Uterus (tissue), 4 donors: ENCODE results near the gene TNFSF12. TPM values are rescaled to one million over a fixed set of nuclear protein-coding genes. Genes with fewer than 3 reads are reported as not detected.

Source experiments
- DNase-seq, 2 donors: peaks; one replicate each; pipeline ENCODE4 v3.0.0-alpha.2; 2019 to 2020
- H3K27ac ChIP-seq, 2 donors: fragments of 200-600 bp; sonication (generic); 1 replicate in 1 of 2; 2 replicates in 1 of 2; pipeline ENCODE4 v1.5.1; 2016 to 2018
- H3K27me3 ChIP-seq, 2 donors: fragments of 200-600 bp; sonication (generic); one replicate each; pipeline ENCODE4 v1.5.1; 2018 to 2019; ENCODE audit warnings: control low read depth in 1 of 2
- H3K36me3 ChIP-seq, 2 donors: fragments of 200-600 bp; sonication (generic); one replicate each; pipeline ENCODE4 v1.5.1; 2019; ENCODE audit warnings: control low read depth in 1 of 2
- H3K4me1 ChIP-seq, 2 donors: fragments of 200-600 bp; sonication (generic); one replicate each; pipeline ENCODE4 v1.5.1; 2018 to 2019; ENCODE audit warnings: control low read depth in 1 of 2
- H3K4me3 ChIP-seq, 2 donors: fragments of 200-600 bp; sonication (generic); 1 replicate in 1 of 2; 2 replicates in 1 of 2; pipeline ENCODE4 v1.5.1; 2018 to 2019; ENCODE audit warnings: mild to moderate bottlenecking in 1 of 2
- H3K9me3 ChIP-seq, 2 donors: fragments of 200-600 bp; sonication (generic); one replicate each; pipeline ENCODE4 v1.5.1; 2019; ENCODE audit warnings: control low read depth in 1 of 2
- POLR2A ChIP-seq, 2 donors: fragments of 450-650 bp; IDR thresholded peaks; one replicate each; pipeline ENCODE4 v1.6.1; 2016; ENCODE audit warnings: antibody characterized with exemption in 2 of 2, mild to moderate bottlenecking in 1 of 2, moderate library complexity in 1 of 2
- intact Hi-C: fragments of 100-400 bp; cut with DNase I; formaldehyde crosslinking; loops from one replicate; pipeline ENCODE4 v1.15.1; 2023; ENCODE audit warnings: low total_unique reads
- total RNA-seq, 4 donors: library from RNA; depleted of rRNA in 3 of 4; stranded (reverse); fragments of >200 nt in 3 of 4; gene quantifications; one replicate each; pipeline versions ENCODE4 v1.1.0 to v1.2.4, GENCODE V29; 2014 to 2023
- TF ChIP-seq, protein P1 (sequence below), 4 experiments: fragments of 200-600 bp in 2 of 4; fragments of 450-650 bp in 2 of 4; sonication (generic) in 2 of 4; IDR thresholded peaks; one replicate each; pipeline ENCODE4 v1.5.1; 2016 to 2019; ENCODE audit warnings: antibody characterized with exemption in 4 of 4, mild to moderate bottlenecking in 2 of 4, moderate library complexity in 1 of 4
- donor health status: DM: yes; HTN: yes; CAD: no.

TNFSF12 gene
- total RNA-seq, 4 donors from 2014 or later = 15.3 to 63.1 (median 33.7) TPM

DNA sequence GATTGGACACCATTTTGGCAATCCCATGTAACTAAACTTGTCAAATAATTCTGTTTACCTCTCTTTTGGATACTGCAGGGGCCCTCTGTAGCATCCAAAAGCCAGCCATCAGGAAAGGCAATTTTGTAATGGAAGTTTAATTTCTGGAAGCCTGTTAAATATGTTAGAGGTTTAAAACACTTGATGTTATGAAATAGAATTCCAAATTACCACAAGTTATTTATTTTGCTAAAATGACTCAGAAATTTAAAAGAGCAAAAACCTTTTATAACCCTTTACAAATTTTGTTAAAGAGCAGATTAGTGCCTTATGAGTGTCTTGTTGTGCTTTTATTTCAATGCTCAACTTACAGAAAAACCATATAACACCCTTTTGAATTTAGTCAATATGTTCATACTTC lies 20.0 kb upstream of the TNFSF12 start:
- Histone ChIP-seq H3K36me3 (no peaks in the 10 kb centered on the region), H3K27ac (no peak overlapping the region), H3K27me3 (no peaks in the 10 kb centered on the region), H3K9me3 (peaks cover 0 to 5% of the 10 kb centered on the region in 2 donors), H3K4me3 (no peak overlapping the region), H3K4me1 (no peaks in the 10 kb centered on the region)
- no peak for TF ChIP-seq POLR2A (IDR thresholded peaks at IDR 0.05)
- TF ChIP-seq, protein P1, sequence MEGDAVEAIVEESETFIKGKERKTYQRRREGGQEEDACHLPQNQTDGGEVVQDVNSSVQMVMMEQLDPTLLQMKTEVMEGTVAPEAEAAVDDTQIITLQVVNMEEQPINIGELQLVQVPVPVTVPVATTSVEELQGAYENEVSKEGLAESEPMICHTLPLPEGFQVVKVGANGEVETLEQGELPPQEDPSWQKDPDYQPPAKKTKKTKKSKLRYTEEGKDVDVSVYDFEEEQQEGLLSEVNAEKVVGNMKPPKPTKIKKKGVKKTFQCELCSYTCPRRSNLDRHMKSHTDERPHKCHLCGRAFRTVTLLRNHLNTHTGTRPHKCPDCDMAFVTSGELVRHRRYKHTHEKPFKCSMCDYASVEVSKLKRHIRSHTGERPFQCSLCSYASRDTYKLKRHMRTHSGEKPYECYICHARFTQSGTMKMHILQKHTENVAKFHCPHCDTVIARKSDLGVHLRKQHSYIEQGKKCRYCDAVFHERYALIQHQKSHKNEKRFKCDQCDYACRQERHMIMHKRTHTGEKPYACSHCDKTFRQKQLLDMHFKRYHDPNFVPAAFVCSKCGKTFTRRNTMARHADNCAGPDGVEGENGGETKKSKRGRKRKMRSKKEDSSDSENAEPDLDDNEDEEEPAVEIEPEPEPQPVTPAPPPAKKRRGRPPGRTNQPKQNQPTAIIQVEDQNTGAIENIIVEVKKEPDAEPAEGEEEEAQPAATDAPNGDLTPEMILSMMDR (IDR thresholded peaks at IDR 0.05) = no peak
- intact Hi-C loops = no loop called here
- DNase-seq = no peak

DNA sequence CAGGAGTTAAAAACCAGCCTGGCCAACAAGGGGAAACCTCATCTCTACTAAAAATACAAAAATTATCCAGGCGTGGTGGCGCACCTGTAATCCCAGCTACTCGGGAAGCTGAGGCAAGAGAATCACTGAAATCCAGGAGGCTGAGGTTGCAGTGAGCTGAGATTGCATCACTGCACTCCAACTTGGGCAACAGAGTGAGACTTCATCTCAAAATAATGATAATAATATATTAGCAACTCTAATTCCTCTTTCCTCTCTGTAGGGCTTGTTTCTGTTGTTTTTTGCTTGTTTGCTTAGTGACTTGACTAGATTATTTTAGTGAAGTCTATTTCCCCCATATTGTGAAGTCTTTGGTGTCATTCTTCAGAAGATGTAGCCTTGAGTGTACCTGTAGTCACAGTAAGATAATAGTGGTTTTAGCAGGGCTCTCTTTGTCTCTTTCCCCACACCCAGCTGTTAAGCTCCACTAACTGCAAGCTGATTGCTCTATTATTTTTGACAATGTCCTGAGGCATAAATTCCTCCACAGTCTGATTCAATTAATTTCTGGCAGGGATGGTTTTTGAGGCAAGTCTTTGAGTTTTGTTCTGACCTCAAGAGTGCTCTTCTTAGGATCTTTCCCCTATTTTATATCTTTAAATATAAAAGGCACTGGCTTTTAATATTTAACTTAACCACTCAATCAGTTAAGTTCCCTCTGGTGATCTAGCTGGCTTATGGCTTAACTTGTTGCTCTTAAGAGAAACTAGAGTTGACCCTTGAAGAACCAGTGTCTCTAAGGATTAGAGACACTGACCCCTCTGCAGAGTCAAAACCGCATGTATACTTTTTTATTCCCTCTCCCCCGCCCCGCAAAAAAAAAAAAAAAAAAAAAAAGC lies 18.6 kb upstream of the TNFSF12 start:
- Histone ChIP-seq H3K4me1 (no peaks in the 10 kb centered on the region), H3K36me3 (no peaks in the 10 kb centered on the region), H3K27me3 (no peaks in the 10 kb centered on the region), H3K9me3 (peaks cover 0 to 5% of the 10 kb centered on the region in 2 donors), H3K4me3 (no peak overlapping the region), H3K27ac (no peak overlapping the region)
- intact Hi-C loops = no loop called here
- TF ChIP-seq, protein P1 (IDR thresholded peaks at IDR 0.05) = no peak
- TF ChIP-seq POLR2A (IDR thresholded peaks at IDR 0.05) = no peak
- DNase-seq = no peak

DNA sequence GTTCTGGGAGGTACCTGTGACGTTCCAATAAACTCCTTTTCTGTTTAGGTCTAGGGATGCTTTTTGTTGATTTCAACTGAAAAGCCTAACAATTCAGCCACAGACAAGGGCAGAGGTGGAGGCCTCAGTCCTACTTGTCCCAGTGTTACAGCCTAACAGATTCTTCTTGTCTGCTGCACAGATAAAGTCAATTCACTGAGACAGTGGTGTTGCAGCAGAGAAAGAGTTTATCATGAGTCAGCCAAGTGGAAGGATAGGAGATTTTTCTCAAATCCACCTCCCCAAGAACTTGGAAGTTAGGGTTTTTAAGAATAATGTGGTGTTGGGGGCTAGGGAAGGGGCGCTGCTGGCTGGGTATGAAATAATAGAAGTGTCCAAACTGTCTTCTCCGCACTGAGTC lies 10.8 kb upstream of the TNFSF12 start:
- Histone ChIP-seq H3K27ac (no peak overlapping the region), H3K36me3 (no peaks in the 10 kb centered on the region), H3K9me3 (no peaks in the 10 kb centered on the region), H3K4me3 (no peak overlapping the region), H3K4me1 (no peaks in the 10 kb centered on the region), H3K27me3 (no peaks in the 10 kb centered on the region)
- intact Hi-C loops = no loop called here
- TF ChIP-seq POLR2A (IDR thresholded peaks at IDR 0.05) = no peak
- TF ChIP-seq, protein P1 (IDR thresholded peaks at IDR 0.05) = no peak
- DNase-seq = no peak

DNA sequence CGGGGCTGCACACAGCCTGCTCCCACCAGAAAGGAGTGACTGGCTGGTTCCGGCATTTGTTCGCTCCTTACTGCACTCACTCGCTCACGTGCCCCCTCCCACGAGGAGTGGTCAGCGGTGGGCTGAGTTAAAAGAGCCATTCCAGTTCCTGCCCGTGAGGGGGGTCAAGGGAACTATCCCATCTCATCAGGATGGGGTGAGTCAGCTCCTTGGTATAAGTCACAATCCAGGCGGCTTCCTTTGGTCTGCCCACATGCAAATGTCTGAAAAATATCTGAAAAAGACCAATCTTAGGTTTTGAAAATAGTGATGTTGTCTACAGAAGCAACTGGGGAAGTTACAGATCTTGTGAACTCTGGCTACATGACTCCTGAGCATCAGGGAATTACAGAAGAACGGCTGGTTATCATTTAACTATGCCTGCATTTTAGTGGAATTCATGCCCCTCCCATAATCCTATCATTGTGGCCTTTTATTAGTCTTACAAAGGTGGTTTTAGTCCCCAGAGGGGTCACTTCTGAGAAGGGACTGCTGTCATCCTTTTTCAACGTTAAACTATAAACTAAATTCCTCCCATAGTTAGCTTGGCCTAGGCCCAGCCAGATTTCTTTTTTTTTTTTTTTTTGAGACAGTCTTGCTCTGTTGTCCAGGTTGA lies 9.8 kb upstream of the TNFSF12 start:
- Histone ChIP-seq H3K9me3 (no peaks in the 10 kb centered on the region), H3K27me3 (no peaks in the 10 kb centered on the region), H3K36me3 (no peaks in the 10 kb centered on the region), H3K4me3 (no peak overlapping the region), H3K4me1 (no peaks in the 10 kb centered on the region), H3K27ac (no peak overlapping the region)
- DNase-seq = no peak
- no peak for TF ChIP-seq POLR2A (IDR thresholded peaks at IDR 0.05)
- TF ChIP-seq, protein P1 (IDR thresholded peaks at IDR 0.05) = no peak
- intact Hi-C loops = no loop called here

DNA sequence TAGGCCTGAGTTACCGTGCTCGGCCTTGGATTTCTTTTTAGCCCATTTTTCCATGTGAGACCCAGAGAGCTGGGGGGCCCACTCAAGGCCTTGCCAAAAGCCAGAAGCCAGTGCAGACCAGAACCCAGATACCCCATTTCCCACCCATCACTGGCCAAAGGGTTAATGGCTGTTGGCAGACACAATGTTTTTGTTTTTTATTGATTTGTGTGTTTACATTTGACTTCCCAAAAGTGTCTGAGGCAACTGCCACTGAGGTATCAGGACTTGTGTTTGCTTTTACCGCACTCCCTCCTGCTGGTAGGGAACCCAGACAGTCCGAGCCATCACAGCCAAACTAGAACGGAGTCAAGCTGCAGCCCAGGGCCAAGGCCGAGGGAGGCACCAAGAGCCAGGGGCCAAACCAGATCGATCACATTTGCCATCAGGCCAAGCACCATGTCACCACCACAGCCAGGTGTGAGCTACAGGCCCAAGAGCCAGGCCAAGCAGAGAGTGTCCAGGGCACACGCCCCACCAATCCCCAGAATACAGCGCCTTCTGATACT lies 7.7 kb upstream of the TNFSF12 start:
- Histone ChIP-seq H3K27me3 (no peaks in the 10 kb centered on the region), H3K9me3 (no peaks in the 10 kb centered on the region), H3K4me3 (no peak overlapping the region), H3K27ac (no peak overlapping the region), H3K36me3 (no peaks in the 10 kb centered on the region), H3K4me1 (no peaks in the 10 kb centered on the region)
- intact Hi-C loops = no loop called here
- DNase-seq = no peak
- no peak for TF ChIP-seq POLR2A (IDR thresholded peaks at IDR 0.05)
- TF ChIP-seq, protein P1 (IDR thresholded peaks at IDR 0.05) = no peak
